Ascending aorta (tissue), 2 donors: ENCODE measurements around the gene DEGS2. TPM values are rescaled to one million over a fixed set of nuclear protein-coding genes. Genes with fewer than 3 reads are reported as not detected.

Experiments used
- DNase-seq, 2 donors: peaks; one replicate each; pipeline ENCODE4 v3.0.0-alpha.2; 2019; ENCODE audit warnings: low spot score in 2 of 2
- H3K27ac ChIP-seq, 2 donors: fragments of 200-600 bp; sonication (generic); one replicate each; pipeline ENCODE4 v1.5.1; 2016 to 2017; ENCODE audit warnings: mild to moderate bottlenecking in 1 of 2
- H3K27me3 ChIP-seq: fragments of 200-600 bp; sonication (generic); one replicate; pipeline ENCODE4 v1.5.1; 2017
- H3K36me3 ChIP-seq, 2 donors: fragments of 200-600 bp; sonication (generic); one replicate each; pipeline ENCODE4 v1.5.1; 2016
- H3K4me1 ChIP-seq, 2 donors: fragments of 200-600 bp; sonication (generic); one replicate each; pipeline ENCODE4 v1.5.1; 2016 to 2017; ENCODE audit warnings: mild to moderate bottlenecking in 1 of 2
- H3K4me3 ChIP-seq, 2 donors: fragments of 200-600 bp; sonication (generic); one replicate each; pipeline ENCODE4 v1.5.1; 2016 to 2017; ENCODE audit warnings: mild to moderate bottlenecking in 1 of 2
- H3K9me3 ChIP-seq, 2 donors: fragments of 200-600 bp; sonication (generic); one replicate each; pipeline ENCODE4 v1.5.1; 2016
- intact Hi-C: fragments of 100-400 bp; cut with DNase I; formaldehyde crosslinking; loops from one replicate; pipeline ENCODE4 v1.15.1; 2023
- total RNA-seq: library from RNA; depleted of rRNA; stranded (reverse); fragments of >200 nt; gene quantifications from one replicate; pipeline ENCODE4 v1.1.0, GENCODE V29; 2016
- TF ChIP-seq, protein P1 (sequence below), 3 experiments: fragments of 200-600 bp in 2 of 3; fragments of 450-650 bp in 1 of 3; sonication (generic) in 2 of 3; IDR thresholded peaks; one replicate each; pipeline ENCODE4 v1.5.1; 2016 to 2019; ENCODE audit warnings: antibody characterized with exemption in 3 of 3, mild to moderate bottlenecking in 1 of 3, moderate library complexity in 1 of 3

The DEGS2 gene
- total RNA-seq, 1 donor from 2014 or later, result 1.6 TPM

DNA sequence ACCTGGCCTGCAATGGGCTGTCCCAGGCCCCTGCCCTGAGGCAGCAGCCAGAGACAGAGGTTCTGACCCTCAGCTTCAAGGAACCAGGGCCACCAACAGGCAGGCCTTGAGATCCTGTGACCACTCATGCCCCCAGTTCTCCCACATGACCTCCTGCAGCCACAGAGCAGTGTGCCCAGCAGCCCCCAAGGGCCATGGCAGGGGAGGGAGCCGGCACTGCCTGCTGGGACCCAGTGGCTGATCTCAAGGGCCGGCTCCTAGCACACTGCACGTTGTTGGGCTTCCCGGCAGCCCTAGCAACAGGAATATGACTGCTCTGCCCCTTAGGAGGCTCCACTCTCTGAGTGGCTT, 14.8 kb downstream of the DEGS2 start:
- no peak for DNase-seq
- intact Hi-C loops, result no loop called here
- Histone ChIP-seq H3K9me3 (no peaks in the 10 kb centered on the region), H3K4me1 (no peaks in the 10 kb centered on the region), H3K36me3 (peaks cover 0 to 4% of the 10 kb centered on the region in 2 donors), H3K4me3 (no peak overlapping the region), H3K27me3 (no peaks in the 10 kb centered on the region), H3K27ac (no peak overlapping the region)
- TF ChIP-seq, protein P1, sequence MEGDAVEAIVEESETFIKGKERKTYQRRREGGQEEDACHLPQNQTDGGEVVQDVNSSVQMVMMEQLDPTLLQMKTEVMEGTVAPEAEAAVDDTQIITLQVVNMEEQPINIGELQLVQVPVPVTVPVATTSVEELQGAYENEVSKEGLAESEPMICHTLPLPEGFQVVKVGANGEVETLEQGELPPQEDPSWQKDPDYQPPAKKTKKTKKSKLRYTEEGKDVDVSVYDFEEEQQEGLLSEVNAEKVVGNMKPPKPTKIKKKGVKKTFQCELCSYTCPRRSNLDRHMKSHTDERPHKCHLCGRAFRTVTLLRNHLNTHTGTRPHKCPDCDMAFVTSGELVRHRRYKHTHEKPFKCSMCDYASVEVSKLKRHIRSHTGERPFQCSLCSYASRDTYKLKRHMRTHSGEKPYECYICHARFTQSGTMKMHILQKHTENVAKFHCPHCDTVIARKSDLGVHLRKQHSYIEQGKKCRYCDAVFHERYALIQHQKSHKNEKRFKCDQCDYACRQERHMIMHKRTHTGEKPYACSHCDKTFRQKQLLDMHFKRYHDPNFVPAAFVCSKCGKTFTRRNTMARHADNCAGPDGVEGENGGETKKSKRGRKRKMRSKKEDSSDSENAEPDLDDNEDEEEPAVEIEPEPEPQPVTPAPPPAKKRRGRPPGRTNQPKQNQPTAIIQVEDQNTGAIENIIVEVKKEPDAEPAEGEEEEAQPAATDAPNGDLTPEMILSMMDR (IDR thresholded peaks at IDR 0.05), result no peak

DNA sequence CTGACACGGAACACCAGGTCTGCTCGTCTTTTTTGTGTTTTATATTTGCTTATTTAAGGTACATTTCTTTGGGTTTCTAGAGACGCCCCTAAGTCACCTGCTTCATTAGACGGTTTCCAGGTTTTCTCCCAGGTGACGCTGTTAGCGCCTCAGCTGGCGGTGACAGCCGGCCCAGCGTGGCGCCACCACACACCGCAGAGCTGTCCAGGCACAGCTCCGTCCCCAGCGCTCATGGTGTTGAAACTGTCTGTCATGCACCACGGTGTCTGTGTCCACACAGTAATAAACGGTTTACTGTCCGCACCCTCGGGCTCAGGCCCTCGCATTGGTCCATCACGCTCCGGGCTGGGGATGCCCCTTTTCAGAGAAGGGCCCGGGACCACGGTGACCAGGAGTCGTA, 15.5 kb downstream of the DEGS2 start:
- H3K27ac ChIP-seq, result no peak overlapping the region
- H3K9me3 ChIP-seq, result no peaks in the 10 kb centered on the region
- TF ChIP-seq, protein P1 (IDR thresholded peaks at IDR 0.05), result no peak
- no peaks in the 10 kb centered on the region for H3K4me1 ChIP-seq
- no peak overlapping the region for H3K4me3 ChIP-seq
- DNase-seq, result no peak
- no peaks in the 10 kb centered on the region for H3K27me3 ChIP-seq
- intact Hi-C loops, result no loop called here
- H3K36me3 ChIP-seq, result peaks cover 0 to 4% of the 10 kb centered on the region in 2 donors

DNA sequence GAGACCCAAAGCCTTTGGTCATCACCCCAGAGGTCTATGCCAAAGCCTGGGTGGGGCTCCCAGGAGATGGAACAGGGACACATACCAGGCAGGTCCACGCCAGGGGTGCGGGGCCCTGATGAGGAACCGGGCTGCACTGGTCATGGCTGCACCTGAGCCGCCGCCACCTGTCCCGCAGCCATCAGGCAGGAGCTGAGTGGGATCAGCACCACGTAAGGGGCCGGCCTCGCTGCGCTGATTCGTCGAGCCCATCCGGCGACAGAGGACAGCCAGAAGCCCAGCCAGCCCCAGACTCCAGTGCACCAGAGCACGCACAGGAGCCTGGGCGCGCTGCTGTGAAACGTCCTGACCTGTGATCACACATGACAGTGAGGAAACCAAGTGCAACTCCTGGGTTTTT, 15.9 kb downstream of the DEGS2 start:
- TF ChIP-seq, protein P1 (IDR thresholded peaks at IDR 0.05), result no peak
- Histone ChIP-seq H3K9me3 (no peaks in the 10 kb centered on the region), H3K27me3 (no peaks in the 10 kb centered on the region), H3K4me3 (no peak overlapping the region), H3K36me3 (peaks cover 0 to 4% of the 10 kb centered on the region in 2 donors), H3K27ac (no peak overlapping the region), H3K4me1 (no peaks in the 10 kb centered on the region)
- no peak for DNase-seq
- intact Hi-C loops, result no loop called here

DNA sequence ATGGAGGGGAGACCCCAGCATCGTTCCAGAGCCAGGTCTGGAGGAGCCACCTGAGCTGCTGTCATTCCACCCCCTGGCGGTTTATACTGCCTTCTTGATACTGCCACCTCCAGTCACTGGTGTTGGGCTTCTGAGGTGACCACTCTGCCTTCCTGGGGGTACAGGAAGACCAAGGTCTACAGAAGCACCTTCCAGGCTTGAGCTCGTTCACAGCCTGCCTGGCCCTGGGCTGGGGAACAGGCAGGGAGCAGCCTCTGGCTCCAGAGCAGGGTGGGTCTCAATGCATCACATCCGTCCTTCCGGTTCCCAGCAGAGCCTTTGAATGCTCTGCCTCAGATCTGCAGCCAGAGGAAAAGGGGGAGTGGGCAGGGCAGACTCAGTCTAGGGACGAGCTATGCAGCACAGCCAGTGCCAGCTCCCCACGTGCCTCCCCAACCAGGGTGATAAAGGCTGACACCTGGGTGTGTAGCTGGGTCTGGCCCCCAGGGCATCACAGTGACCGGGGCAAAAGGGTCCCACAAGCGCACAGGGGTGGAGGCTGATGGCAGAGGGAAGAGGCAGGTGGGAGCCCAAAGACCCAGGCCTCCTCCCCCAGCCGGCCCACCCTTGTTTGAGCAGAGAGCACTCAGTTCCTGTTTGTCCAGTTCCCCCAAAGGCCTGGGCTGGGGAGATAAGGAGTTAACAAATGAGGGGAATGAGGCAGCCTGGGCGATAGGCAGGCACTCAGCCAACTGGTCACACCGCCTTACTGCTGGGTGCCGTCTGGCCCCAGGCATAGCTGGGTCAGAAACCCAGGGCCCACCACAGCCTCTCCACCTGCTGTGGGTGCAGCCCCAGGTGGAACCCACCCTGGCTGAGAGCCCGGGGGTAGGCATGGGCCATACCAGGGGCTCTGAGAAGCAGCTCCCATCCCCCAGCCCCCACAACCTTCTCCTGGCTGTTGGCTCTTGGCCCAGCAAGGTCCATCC, 17.1 kb downstream of the DEGS2 start:
- Histone ChIP-seq H3K27me3 (no peaks in the 10 kb centered on the region), H3K9me3 (no peaks in the 10 kb centered on the region), H3K4me3 (no peak overlapping the region), H3K4me1 (no peaks in the 10 kb centered on the region), H3K27ac (peak overlapping the region in 1 of 2 donors; percentile 27), H3K36me3 (peaks cover 0 to 4% of the 10 kb centered on the region in 2 donors)
- TF ChIP-seq, protein P1 (IDR thresholded peaks at IDR 0.05), result no peak
- intact Hi-C loops, result no loop called here
- no peak for DNase-seq

DNA sequence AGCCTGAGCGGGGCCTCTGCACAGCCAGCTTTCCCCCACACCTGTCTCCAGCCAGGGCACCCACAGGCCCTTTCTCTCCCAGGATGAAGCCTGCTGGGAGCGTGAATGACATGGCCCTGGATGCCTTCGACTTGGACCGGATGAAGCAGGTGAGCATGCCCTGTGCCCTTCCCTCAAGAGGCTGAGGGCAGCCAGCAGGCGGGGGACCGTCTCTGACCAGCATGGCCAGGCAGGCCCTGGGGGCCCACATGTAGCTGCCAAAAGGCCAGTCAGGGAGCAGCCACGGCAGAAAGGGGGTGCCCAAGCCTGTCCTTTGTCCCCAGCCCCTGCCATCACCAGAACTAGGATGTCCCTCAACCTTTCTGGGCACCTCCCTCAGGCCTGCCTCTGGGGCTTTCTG, 18.3 kb downstream of the DEGS2 start:
- intact Hi-C loops, result no loop called here
- no peaks in the 10 kb centered on the region for H3K27me3 ChIP-seq
- H3K36me3 ChIP-seq, result peaks cover 0 to 4% of the 10 kb centered on the region in 2 donors
- H3K4me3 ChIP-seq, result no peak overlapping the region
- H3K9me3 ChIP-seq, result no peaks in the 10 kb centered on the region
- DNase-seq, result no peak
- no peak overlapping the region for H3K27ac ChIP-seq
- TF ChIP-seq, protein P1 (IDR thresholded peaks at IDR 0.05), result no peak
- H3K4me1 ChIP-seq, result no peaks in the 10 kb centered on the region
